Stimulated activated memory B cell treated with anti-CD40 and anti-IgM and Interleukin-4, amounts not matched to agents 10 μg/mL and 1 μg/mL and 100 μg/mL, for 72 hours (primary cell): ENCODE measurements around the gene TMEM41A.
"Not testable (repeated sequence)": the region's sequence is repeated elsewhere in the genome, so short reads cannot be mapped to it uniquely, and the experiment has no call there.

Experiments
- ATAC-seq: fragments of 150-1000 bp; cut with Tn5 transposase; 2 replicates; pipeline ENCODE4 v1.10.0; 2021
- H3K27ac Mint-ChIP-seq: one replicate; pipeline ENCODE4 v1.8.0; 2022; ENCODE audit warnings: mild to moderate bottlenecking, mixed read lengths
- H3K27me3 Mint-ChIP-seq: one replicate; pipeline ENCODE4 v1.8.0; 2022; ENCODE audit warnings: mixed read lengths
- H3K36me3 Mint-ChIP-seq: one replicate; pipeline ENCODE4 v1.8.0; 2022; ENCODE audit warnings: mixed read lengths
- H3K4me1 Mint-ChIP-seq: one replicate; pipeline ENCODE4 v1.8.0; 2022; ENCODE audit warnings: mixed read lengths
- H3K4me3 Mint-ChIP-seq: one replicate; pipeline ENCODE4 v1.8.0; 2022; ENCODE audit warnings: mild to moderate bottlenecking, moderate library complexity, mixed read lengths
- H3K9me3 Mint-ChIP-seq: one replicate; pipeline ENCODE4 v1.8.0; 2022; ENCODE audit warnings: mixed read lengths

The TMEM41A gene

DNA sequence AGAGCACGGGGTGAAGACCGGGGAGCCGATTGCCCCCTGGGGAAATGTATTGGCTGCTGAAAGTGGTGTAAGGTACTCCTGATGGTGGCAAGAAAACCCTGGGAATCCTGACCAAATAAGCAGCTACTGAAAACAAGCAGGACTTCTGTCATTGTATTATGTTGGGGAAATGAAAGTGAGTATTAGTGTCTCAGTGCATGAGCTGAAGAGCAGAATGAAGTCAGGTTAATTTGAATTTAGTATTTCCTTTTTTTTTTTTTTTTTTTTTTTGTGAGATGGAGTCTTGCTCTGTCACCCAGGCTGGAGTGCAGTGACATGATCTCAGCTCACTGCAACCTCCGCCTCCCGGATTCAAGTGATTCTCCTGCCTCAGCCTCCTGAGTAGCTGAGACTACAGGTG lies 32.7 kb downstream of the TMEM41A start:
- not testable (repeated sequence) for H3K9me3 Mint-ChIP-seq, H3K4me1 Mint-ChIP-seq, H3K27me3 Mint-ChIP-seq, H3K27ac Mint-ChIP-seq, ATAC-seq, H3K4me3 Mint-ChIP-seq, H3K36me3 Mint-ChIP-seq

GRCh38 chr3:185465471-185465870 lies 33.4 kb downstream of the TMEM41A start:
- H3K4me1 Mint-ChIP-seq: peaks cover 6% of the 10 kb centered on the region
- H3K36me3 Mint-ChIP-seq: peaks cover 5% of the 10 kb centered on the region
- H3K9me3 Mint-ChIP-seq: no peaks in the 10 kb centered on the region
- no peaks in the 10 kb centered on the region for H3K27me3 Mint-ChIP-seq
- no peak overlapping the region for H3K4me3 Mint-ChIP-seq
- no peak for ATAC-seq
- no peak overlapping the region for H3K27ac Mint-ChIP-seq

- Mint-ChIP-seq H3K27me3 (no peaks in the 10 kb centered on the region), H3K4me3 (no peak overlapping the region), H3K27ac (no peak overlapping the region), H3K4me1 (peaks cover 2% of the 10 kb centered on the region), H3K9me3 (no peaks in the 10 kb centered on the region), H3K36me3 (peaks cover 6% of the 10 kb centered on the region)
- ATAC-seq: no peak
These were observed 38.0 kb downstream of the TMEM41A start for GRCh38 chr3:185460719-185461350.

GRCh38 chr3:185460309-185460708 lies 38.5 kb downstream of the TMEM41A start:
- no peaks in the 10 kb centered on the region for H3K4me1 Mint-ChIP-seq
- no peak overlapping the region for H3K4me3 Mint-ChIP-seq
- no peak overlapping the region for H3K27ac Mint-ChIP-seq
- H3K9me3 Mint-ChIP-seq: no peaks in the 10 kb centered on the region
- no peaks in the 10 kb centered on the region for H3K27me3 Mint-ChIP-seq
- H3K36me3 Mint-ChIP-seq: peaks cover 5% of the 10 kb centered on the region
- ATAC-seq: no peak

DNA sequence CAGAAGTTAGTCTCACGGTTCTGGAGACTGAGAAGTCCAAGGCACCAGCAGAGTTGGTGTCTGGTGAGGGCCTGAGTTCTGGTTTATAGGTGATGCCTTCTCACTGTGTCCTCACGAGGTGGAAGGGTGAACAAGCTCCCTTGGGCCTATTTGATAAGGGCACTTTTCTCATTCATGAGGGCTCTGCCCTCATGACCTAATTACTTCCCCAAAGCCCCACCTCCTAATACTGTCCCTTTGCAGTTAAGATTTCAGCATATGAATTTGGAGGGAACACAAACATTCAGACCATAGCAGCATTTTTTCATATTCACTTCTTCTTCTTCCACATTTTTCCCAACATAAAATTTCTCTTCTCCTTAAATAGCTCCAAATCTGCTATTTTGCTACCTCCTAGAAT lies 41.5 kb downstream of the TMEM41A start:
- peaks cover 5% of the 10 kb centered on the region for H3K36me3 Mint-ChIP-seq
- no peak for ATAC-seq
- H3K9me3 Mint-ChIP-seq: no peaks in the 10 kb centered on the region
- H3K4me1 Mint-ChIP-seq: no peaks in the 10 kb centered on the region
- no peaks in the 10 kb centered on the region for H3K27me3 Mint-ChIP-seq
- H3K27ac Mint-ChIP-seq: no peak overlapping the region
- H3K4me3 Mint-ChIP-seq: no peak overlapping the region

DNA sequence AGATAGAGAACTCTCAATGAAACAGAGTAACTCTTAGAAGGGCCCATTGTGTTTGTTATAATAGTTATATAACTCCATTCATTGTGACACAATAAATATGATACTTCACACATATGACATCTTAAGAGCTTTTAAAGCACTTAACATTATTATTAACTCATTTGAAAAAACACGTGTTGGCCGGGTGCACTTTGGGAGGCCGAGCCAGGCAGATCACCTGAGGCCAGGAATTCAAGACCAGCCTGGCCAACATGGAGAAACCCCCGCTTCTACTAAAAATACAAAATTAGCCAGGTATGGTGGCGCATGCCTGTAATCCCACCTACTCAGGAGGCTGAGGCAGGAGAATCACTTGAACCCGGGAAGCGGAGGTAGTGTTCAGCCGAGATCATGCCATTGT lies 47.4 kb downstream of the TMEM41A start:
- not testable (repeated sequence) for H3K36me3 Mint-ChIP-seq, ATAC-seq, H3K4me1 Mint-ChIP-seq, H3K27me3 Mint-ChIP-seq, H3K4me3 Mint-ChIP-seq, H3K27ac Mint-ChIP-seq, H3K9me3 Mint-ChIP-seq

DNA sequence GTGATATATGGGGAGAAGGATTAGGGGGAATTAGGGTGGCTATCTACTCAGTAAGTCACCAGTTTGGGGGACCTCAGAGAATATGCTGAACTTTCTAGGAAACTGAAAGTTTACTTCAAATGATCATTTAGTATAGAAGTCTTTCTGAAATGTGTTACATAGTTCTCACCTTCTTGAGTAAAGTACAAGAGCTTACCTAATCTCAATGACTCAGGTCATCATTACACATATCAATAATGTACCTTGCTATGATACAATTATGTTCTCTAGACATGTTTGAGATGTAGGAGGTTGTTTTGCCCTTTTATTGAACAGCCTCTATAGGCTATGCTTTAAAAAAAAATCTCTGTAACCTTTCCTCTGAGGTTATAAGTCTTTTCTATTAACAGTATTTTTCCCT lies 50.7 kb downstream of the TMEM41A start:
- Mint-ChIP-seq H3K4me3 (no peak overlapping the region), H3K36me3 (no peaks in the 10 kb centered on the region), H3K9me3 (no peaks in the 10 kb centered on the region), H3K27me3 (no peaks in the 10 kb centered on the region), H3K27ac (no peak overlapping the region), H3K4me1 (no peaks in the 10 kb centered on the region)
- ATAC-seq: no peak

DNA sequence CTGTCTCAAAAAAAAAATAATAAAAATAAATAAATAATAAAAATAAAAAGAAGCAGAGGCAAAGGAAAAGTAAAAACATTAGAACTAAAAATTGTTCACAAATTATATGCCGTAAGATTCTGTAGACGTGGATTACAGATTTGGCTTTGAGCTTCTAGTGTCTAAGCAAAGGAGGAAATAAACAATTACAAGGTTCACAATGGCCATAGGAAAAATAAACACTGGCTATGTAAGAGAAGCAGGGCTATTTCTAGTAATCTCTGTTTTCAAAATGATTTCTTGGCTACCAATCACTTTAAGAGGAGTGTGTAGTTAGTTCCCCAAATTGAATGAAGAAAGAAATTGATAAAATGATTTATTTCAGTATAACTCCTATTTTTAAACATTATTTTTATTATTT lies 54.5 kb downstream of the TMEM41A start:
- H3K27ac Mint-ChIP-seq: no peak overlapping the region
- no peaks in the 10 kb centered on the region for H3K9me3 Mint-ChIP-seq
- H3K4me3 Mint-ChIP-seq: no peak overlapping the region
- H3K4me1 Mint-ChIP-seq: no peaks in the 10 kb centered on the region
- H3K27me3 Mint-ChIP-seq: no peaks in the 10 kb centered on the region
- no peak for ATAC-seq
- H3K36me3 Mint-ChIP-seq: no peaks in the 10 kb centered on the region

DNA sequence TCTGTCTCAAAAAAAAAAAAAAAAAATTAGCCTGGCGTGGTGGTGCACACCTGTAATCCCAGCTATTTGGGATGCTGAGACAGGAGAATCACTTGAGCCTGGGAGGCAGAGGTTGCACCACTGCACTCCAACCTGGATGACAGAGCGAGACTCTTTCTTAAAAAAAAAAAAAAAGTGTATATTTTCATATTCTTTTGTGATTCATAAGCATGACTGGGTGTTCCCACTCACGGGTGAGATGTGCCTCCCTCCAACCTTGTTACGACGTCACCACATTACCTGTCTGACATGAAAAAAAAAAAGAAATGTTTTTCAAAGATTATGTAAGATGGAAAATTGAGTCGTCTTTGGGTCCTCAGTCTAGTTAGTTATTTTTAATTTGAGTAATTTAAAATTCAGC lies 56.8 kb downstream of the TMEM41A start:
- Mint-ChIP-seq H3K27ac (no peak overlapping the region), H3K4me1 (no peaks in the 10 kb centered on the region), H3K27me3 (no peaks in the 10 kb centered on the region), H3K36me3 (no peaks in the 10 kb centered on the region), H3K4me3 (no peak overlapping the region), H3K9me3 (no peaks in the 10 kb centered on the region)
- no peak for ATAC-seq

DNA sequence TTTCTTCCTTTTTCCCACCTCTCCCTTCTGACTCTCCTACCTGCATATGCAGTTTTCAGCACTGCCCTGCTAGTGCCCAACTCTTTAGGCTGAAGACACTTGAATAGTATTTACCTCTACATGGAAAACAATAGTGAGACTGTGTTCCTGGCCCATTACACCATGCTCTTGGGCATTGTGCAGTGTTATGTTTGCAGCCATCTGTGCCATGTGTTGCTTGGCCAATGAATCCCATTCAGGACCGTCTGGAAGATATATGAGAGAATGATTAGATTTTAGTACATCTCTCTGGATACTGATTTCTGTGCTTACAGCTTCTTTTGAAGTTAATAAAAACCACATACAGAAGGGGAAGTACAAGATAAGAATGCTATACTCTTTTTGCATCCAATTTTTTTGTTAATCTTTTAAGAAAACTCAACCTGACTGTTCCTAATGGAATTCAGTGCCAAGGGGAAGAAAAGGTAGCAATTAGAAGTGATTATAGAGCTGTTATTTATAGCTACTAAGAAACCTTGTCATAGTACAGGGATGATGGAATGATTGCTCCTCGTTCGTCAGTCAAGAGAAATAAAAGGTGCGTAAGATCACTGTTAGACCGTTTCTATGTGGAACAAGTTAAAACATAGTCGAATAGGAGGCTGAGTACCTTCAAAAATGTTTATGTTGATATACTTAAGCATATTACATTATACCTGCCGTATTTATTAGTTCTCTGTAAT lies 58.9 kb downstream of the TMEM41A start:
- Mint-ChIP-seq H3K4me3 (no peak overlapping the region), H3K9me3 (no peaks in the 10 kb centered on the region), H3K27me3 (no peaks in the 10 kb centered on the region), H3K4me1 (no peaks in the 10 kb centered on the region), H3K27ac (no peak overlapping the region), H3K36me3 (no peaks in the 10 kb centered on the region)
- ATAC-seq: no peak
